Measurements from ENCODE around the gene CYBB. TPM values are rescaled to one million over a fixed set of nuclear protein-coding genes. Genes with fewer than 3 reads are reported as not detected.

The CYBB gene
- total and polyA plus RNA-seq, 8 donors = 12.5 to 255 (median 16.8) TPM

- peak overlapping the region in 1 of 2 donors; percentile 34 for H3K4me3 ChIP-seq
- H3K27me3 ChIP-seq = no peaks in the 10 kb centered on the region
- DNase-seq (no peak), ATAC-seq (peak; percentile 33)
- TF ChIP-seq, protein P1, sequence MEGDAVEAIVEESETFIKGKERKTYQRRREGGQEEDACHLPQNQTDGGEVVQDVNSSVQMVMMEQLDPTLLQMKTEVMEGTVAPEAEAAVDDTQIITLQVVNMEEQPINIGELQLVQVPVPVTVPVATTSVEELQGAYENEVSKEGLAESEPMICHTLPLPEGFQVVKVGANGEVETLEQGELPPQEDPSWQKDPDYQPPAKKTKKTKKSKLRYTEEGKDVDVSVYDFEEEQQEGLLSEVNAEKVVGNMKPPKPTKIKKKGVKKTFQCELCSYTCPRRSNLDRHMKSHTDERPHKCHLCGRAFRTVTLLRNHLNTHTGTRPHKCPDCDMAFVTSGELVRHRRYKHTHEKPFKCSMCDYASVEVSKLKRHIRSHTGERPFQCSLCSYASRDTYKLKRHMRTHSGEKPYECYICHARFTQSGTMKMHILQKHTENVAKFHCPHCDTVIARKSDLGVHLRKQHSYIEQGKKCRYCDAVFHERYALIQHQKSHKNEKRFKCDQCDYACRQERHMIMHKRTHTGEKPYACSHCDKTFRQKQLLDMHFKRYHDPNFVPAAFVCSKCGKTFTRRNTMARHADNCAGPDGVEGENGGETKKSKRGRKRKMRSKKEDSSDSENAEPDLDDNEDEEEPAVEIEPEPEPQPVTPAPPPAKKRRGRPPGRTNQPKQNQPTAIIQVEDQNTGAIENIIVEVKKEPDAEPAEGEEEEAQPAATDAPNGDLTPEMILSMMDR (IDR thresholded peaks at IDR 0.05) = no peak
- H3K27ac ChIP-seq = peak overlapping the region in 1 of 2 donors; percentile 88
- intact Hi-C loops (cut with DNase I) = no loop called here
- H3K9me3 ChIP-seq = no peaks in the 10 kb centered on the region
- H3K4me1 ChIP-seq = peaks cover 0 to 11% of the 10 kb centered on the region in 2 donors
- H3K36me3 ChIP-seq = no peaks in the 10 kb centered on the region
Measured at GRCh38 chrX:37781814-37782213, 2.0 kb downstream of the CYBB start.

- Histone ChIP-seq H3K36me3 (no peaks in the 10 kb centered on the region), H3K9me3 (no peaks in the 10 kb centered on the region), H3K27ac (peak overlapping the region in 1 of 2 donors; percentile 88), H3K27me3 (no peaks in the 10 kb centered on the region), H3K4me3 (peak overlapping the region in 1 of 2 donors; percentile 34), H3K4me1 (peaks cover 0 to 5% of the 10 kb centered on the region in 2 donors)
- TF ChIP-seq, protein P1 (IDR thresholded peaks at IDR 0.05) = no peak
- ATAC-seq (no peak), DNase-seq (no peak)
- intact Hi-C loops (cut with DNase I) = no loop called here
Measured at GRCh38 chrX:37782359-37782758, 2.5 kb downstream of the CYBB start.

DNA sequence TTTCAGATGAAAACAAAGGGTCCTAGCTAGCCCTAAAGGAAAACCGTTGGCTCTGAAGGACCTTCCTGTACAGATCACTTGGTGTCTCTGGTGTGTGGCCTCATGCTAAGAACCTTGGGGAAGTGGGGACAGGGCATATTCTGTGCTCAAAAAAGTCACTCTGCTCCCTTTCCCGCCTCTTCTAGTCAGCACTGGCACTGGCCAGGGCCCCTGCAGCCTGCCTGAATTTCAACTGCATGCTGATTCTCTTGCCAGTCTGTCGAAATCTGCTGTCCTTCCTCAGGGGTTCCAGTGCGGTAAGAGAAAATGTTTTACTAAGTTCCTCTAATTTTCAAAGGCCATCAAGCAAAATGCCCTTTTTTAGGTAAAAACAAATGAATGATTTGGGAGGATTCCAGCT is 3.4 kb downstream of the CYBB start:
- ATAC-seq (no peak), DNase-seq (peak in 1 of 4 donors; percentile 76)
- TF ChIP-seq, protein P1 (IDR thresholded peaks at IDR 0.05) = no peak
- Histone ChIP-seq H3K27ac (peak overlapping the region in 1 of 2 donors; percentile 88), H3K4me3 (peak overlapping the region in 1 of 2 donors; percentile 34), H3K9me3 (no peaks in the 10 kb centered on the region), H3K27me3 (no peaks in the 10 kb centered on the region), H3K36me3 (no peaks in the 10 kb centered on the region), H3K4me1 (peaks cover 0 to 4% of the 10 kb centered on the region in 2 donors)
- intact Hi-C loops (cut with DNase I) = no loop called here

- intact Hi-C loops (cut with DNase I) = no loop called here
- H3K4me3 ChIP-seq = no peak overlapping the region
- peak overlapping the region in 1 of 2 donors; percentile 88 for H3K27ac ChIP-seq
- no peaks in the 10 kb centered on the region for H3K27me3 ChIP-seq
- H3K36me3 ChIP-seq = no peaks in the 10 kb centered on the region
- TF ChIP-seq, protein P1 (IDR thresholded peaks at IDR 0.05) = no peak
- peaks cover 0 to 9% of the 10 kb centered on the region in 2 donors for H3K4me1 ChIP-seq
- no peak for DNase-seq
- no peak for ATAC-seq
- no peaks in the 10 kb centered on the region for H3K9me3 ChIP-seq
Measured at GRCh38 chrX:37785569-37785968, 5.7 kb downstream of the CYBB start.

DNA sequence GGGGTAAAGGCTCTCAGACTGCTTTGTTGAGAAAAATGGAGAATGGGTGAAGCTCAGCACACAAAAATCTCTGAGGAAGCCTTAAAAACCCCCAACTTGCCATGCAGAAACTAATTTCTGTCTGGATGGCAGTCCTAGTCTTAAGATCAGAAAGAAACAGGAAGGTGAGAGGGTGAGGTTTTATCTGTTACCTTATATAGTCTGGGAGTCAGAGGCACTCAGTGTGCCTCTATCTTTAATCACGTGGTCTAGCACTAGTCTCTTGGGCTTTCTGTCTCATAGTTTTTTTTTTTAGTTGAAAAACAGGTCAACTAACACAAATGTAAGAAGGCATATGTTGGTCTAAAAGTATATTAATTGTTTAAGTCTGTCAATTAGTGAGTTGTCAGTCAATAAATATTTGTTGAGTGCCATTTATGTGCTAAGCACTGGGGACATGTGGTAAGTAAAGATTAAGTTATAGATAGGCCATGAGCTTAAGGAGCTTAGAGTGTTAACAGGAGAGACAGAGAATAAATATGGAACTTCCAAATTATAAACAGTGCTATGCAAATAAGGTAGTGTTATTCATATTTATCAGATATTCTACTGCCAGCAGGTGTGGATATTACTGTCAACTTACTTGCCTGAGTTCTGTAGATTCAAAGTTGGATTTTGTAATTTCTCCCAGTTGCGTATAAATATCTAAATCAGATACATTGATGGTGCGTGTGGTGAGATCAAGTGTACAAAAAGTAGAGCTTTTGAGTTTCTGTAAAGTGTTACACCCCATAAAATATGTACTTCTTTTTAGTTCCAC is 7.0 kb downstream of the CYBB start:
- intact Hi-C loops (cut with DNase I) = no loop called here
- ATAC-seq = no peak
- peak overlapping the region in 1 of 2 donors; percentile 88 for H3K27ac ChIP-seq
- TF ChIP-seq, protein P1 (IDR thresholded peaks at IDR 0.05) = no peak
- no peaks in the 10 kb centered on the region for H3K36me3 ChIP-seq
- peaks cover 0 to 9% of the 10 kb centered on the region in 2 donors for H3K4me1 ChIP-seq
- no peaks in the 10 kb centered on the region for H3K27me3 ChIP-seq
- no peaks in the 10 kb centered on the region for H3K9me3 ChIP-seq
- no peak for DNase-seq
- no peak overlapping the region for H3K4me3 ChIP-seq

Measured in left lung (tissue), 10 donors.